GM23248 (cell line): Measurements from ENCODE around the gene PSMG4. TPM values are rescaled to one million over a fixed set of nuclear protein-coding genes. Genes with fewer than 3 reads are reported as not detected.

Experiments
- DNase-seq: peaks from one replicate; pipeline ENCODE4 v3.0.0-alpha.2; 2015
- H2AFZ ChIP-seq: fragments of 200-600 bp; sonication (generic); 2 replicates; pipeline ENCODE4 v1.6.1; 2016; ENCODE audit warnings: antibody characterized with exemption
- H3F3A ChIP-seq: fragments of 200-600 bp; sonication (generic); 2 replicates; pipeline ENCODE4 v1.6.1; 2016; ENCODE audit warnings: mild to moderate bottlenecking, antibody characterized with exemption, mixed run types; ENCODE audit not compliant: insufficient read depth
- H3K27ac ChIP-seq: fragments of 200-600 bp; sonication (generic); 2 replicates; pipeline ENCODE4 v1.5.1; 2016; ENCODE audit warnings: mild to moderate bottlenecking
- H3K27me3 ChIP-seq: fragments of 200-600 bp; sonication (generic); replicated peaks from 2 replicates; pipeline ENCODE4 v1.6.1; 2016; ENCODE audit warnings: mild to moderate bottlenecking; ENCODE audit not compliant: insufficient read depth
- H3K36me3 ChIP-seq: fragments of 200-600 bp; sonication (generic); 2 replicates; pipeline ENCODE4 v1.6.1; 2016; ENCODE audit warnings: low read depth, mild to moderate bottlenecking
- H3K4me1 ChIP-seq: fragments of 200-600 bp; sonication (generic); 2 replicates; pipeline ENCODE4 v1.6.1; 2016; ENCODE audit warnings: mild to moderate bottlenecking; ENCODE audit not compliant: insufficient read depth
- H3K4me2 ChIP-seq: fragments of 200-600 bp; sonication (generic); one replicate; pipeline ENCODE4 v1.6.1; 2016; ENCODE audit warnings: mild to moderate bottlenecking; ENCODE audit not compliant: unreplicated experiment
- H3K4me3 ChIP-seq: fragments of 200-600 bp; sonication (generic); 2 replicates; pipeline ENCODE4 v1.5.1; 2016; ENCODE audit warnings: mild to moderate bottlenecking
- H3K79me2 ChIP-seq: fragments of 200-600 bp; sonication (generic); 2 replicates; pipeline ENCODE4 v1.6.1; 2016; ENCODE audit warnings: mild to moderate bottlenecking; ENCODE audit not compliant: insufficient read depth
- H3K9ac ChIP-seq: fragments of 200-600 bp; sonication (generic); 2 replicates; pipeline ENCODE4 v1.6.1; 2016; ENCODE audit warnings: mild to moderate bottlenecking
- H3K9me2 ChIP-seq: fragments of 200-600 bp; sonication (generic); 2 replicates; pipeline ENCODE4 v1.6.1; 2016; ENCODE audit warnings: mixed run types, mild to moderate bottlenecking, moderate library complexity; ENCODE audit not compliant: insufficient read depth
- H3K9me3 ChIP-seq: fragments of 200-600 bp; sonication (generic); one replicate; pipeline ENCODE4 v1.6.1; 2017; ENCODE audit warnings: low read depth
- H4K20me1 ChIP-seq: fragments of 200-600 bp; sonication (generic); 2 replicates; pipeline ENCODE4 v1.6.0; 2016; ENCODE audit not compliant: insufficient read depth
- EZH2 ChIP-seq: fragments of 200-600 bp; sonication (generic); IDR thresholded peaks from 2 replicates; pipeline ENCODE4 v1.6.1; 2018; ENCODE audit warnings: antibody characterized with exemption, mild to moderate bottlenecking; ENCODE audit not compliant: insufficient read depth, poor library complexity, severe bottlenecking
- EZH2phosphoT487 ChIP-seq: fragments of 200-600 bp; sonication (generic); IDR thresholded peaks from 2 replicates; pipeline ENCODE4 v1.6.1; 2018; ENCODE audit warnings: antibody characterized with exemption, moderate library complexity, mild to moderate bottlenecking, low read depth; ENCODE audit not compliant: insufficient read depth
- WGBS, 2 experiments: methylation state at CpG; one replicate each; pipeline ENCODE4 v1.1.6; 2015 to 2017; ENCODE audit warnings: low lambda C conversion rate in 2 of 2, low coverage in 1 of 2; ENCODE audit errors: missing lambda C conversion rate in 2 of 2; 5-methylcytosine and 5-hydroxymethylcytosine counted together
- in situ Hi-C: fragments of 300-500 bp; cut with MboI; formaldehyde crosslinking; loops from 2 replicates; pipeline ENCODE4 v1.15.0; 2020
- polyA plus RNA-seq: library from polyadenylated mRNA; unstranded; fragments of >200 nt; fragmentation: Nextera tagmentation; extraction: Ambion mirVana; gene quantifications from 2 replicates; pipeline ENCODE4 v1.2.1, GENCODE V29; 2016
- total RNA-seq: library from RNA; depleted of rRNA; stranded (reverse); fragments of >200 nt; shearing (Covaris generic); gene quantifications from 2 replicates; pipeline ENCODE4 v1.2.3, GENCODE V29; 2014

Gene PSMG4
- total and polyA plus RNA-seq, 2 experiments from 2014 or later: 20.0 to 46.9 TPM

DNA sequence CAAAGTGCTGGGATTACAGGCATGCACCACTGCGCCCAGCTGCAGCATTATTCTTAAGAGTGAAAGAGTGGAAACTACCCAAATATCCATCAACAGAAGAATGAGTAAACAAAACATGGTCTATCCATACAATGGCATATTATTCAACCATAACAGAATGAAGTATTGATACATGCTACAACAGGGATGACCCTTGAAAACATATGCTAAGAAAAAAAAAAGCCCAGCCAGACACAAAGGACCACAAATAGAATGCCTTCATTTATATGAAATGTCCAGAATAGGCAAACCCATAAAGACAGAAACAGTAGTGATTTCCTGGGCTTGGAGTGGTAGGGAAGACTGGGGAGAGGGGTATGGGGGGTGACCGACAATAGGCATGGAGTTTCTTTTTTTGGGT is 38.4 kb upstream of the PSMG4 start:
- no peak for TF ChIP-seq EZH2
- no peak for TF ChIP-seq EZH2phosphoT487
- Histone ChIP-seq H3K9me2 (no peaks in the 10 kb centered on the region), H3K4me2 (no peak overlapping the region), H3K27me3 (peaks cover 20% of the 10 kb centered on the region; the same call in 1 of the 2 replicates), H3K27ac (no peak overlapping the region), H3K79me2 (no peaks in the 10 kb centered on the region), H3K4me3 (no peak overlapping the region), H4K20me1 (no peaks in the 10 kb centered on the region), H3K9ac (no peak overlapping the region), H3K4me1 (no peaks in the 10 kb centered on the region), H3K36me3 (no peaks in the 10 kb centered on the region), H3K9me3 (no peaks in the 10 kb centered on the region), H2AFZ (no peak overlapping the region), H3F3A (no peaks in the 10 kb centered on the region)
- in situ Hi-C loops: no loop called here
- 76 to 86% methylated on average over 2 of the region's 2 CpGs for WGBS, 2 experiments
- no peak for DNase-seq

DNA sequence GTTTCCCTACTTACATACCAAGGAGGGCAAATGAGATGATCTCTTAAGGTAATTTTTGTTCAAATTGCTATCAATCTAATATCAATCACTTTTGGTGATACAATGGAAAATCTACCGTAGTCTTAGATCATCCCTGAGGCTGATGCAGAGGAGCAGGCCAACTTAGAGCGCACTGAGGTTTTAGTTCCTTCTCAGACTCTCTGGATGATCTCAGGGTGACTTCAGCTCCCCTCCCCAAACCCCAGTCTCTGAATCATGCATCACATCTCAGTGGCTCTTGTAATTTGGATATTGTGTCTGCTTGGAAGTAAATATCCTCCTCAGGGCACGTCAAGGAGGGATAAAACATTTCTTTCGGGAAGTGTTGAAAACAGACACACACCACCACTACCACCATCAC is 37.2 kb upstream of the PSMG4 start:
- no peaks in the 10 kb centered on the region for H3K4me1 ChIP-seq
- no peaks in the 10 kb centered on the region for H3K79me2 ChIP-seq
- no peak overlapping the region for H3K9ac ChIP-seq
- no peak overlapping the region for H2AFZ ChIP-seq
- H3K27me3 ChIP-seq: peaks cover 21% of the 10 kb centered on the region; the same call in 1 of the 2 replicates
- TF ChIP-seq EZH2phosphoT487 (no peak), EZH2 (no peak)
- no peaks in the 10 kb centered on the region for H3K9me3 ChIP-seq
- in situ Hi-C loops: no loop called here
- H3K4me2 ChIP-seq: no peak overlapping the region
- H3K4me3 ChIP-seq: no peak overlapping the region
- no peaks in the 10 kb centered on the region for H3F3A ChIP-seq
- 90 to 94% methylated on average over 4 of the region's 4 CpGs for WGBS, 2 experiments
- no peaks in the 10 kb centered on the region for H3K9me2 ChIP-seq
- H4K20me1 ChIP-seq: no peaks in the 10 kb centered on the region
- DNase-seq: no peak
- no peaks in the 10 kb centered on the region for H3K36me3 ChIP-seq
- no peak overlapping the region for H3K27ac ChIP-seq

- H3K27me3 ChIP-seq: peaks cover 24% of the 10 kb centered on the region
- no peaks in the 10 kb centered on the region for H3F3A ChIP-seq
- no peaks in the 10 kb centered on the region for H3K9me2 ChIP-seq
- H3K9ac ChIP-seq: no peak overlapping the region
- H3K79me2 ChIP-seq: no peaks in the 10 kb centered on the region
- no peaks in the 10 kb centered on the region for H4K20me1 ChIP-seq
- TF ChIP-seq EZH2phosphoT487 (no peak), EZH2 (no peak)
- no peak overlapping the region for H2AFZ ChIP-seq
- 54 to 65% methylated on average over 4 of the region's 4 CpGs for WGBS, 2 experiments
- DNase-seq: no peak
- H3K4me3 ChIP-seq: no peak overlapping the region
- no peaks in the 10 kb centered on the region for H3K36me3 ChIP-seq
- no peak overlapping the region for H3K4me2 ChIP-seq
- no peaks in the 10 kb centered on the region for H3K4me1 ChIP-seq
- no peak overlapping the region for H3K27ac ChIP-seq
- H3K9me3 ChIP-seq: no peaks in the 10 kb centered on the region
- in situ Hi-C loops: no loop called here
Observed at GRCh38 chr6:3222506-3223038, 36.2 kb upstream of the PSMG4 start.

DNA sequence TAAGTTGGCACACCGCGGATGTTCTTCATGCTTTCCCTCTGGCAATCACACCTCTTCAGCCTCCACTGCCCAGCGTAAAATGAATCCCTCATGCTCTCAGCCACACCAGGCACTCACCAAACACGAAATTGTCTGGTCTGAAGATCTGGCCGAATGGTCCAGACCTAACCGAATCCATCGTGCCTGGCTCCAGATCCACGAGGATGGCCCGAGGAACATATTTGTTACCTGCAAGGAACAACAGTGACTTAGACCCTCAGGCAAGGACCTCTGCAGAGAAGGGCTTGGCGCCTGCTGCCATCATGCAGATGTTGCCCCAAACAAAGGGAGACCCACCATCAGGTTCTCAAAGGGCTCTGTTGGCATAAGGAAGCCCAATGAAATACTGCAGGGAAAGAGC is 32.7 kb upstream of the PSMG4 start:
- no peak for DNase-seq
- Histone ChIP-seq H3K9me2 (no peaks in the 10 kb centered on the region), H3K4me3 (no peak overlapping the region), H3K9me3 (no peaks in the 10 kb centered on the region), H3K27ac (no peak overlapping the region), H3K4me1 (no peaks in the 10 kb centered on the region), H2AFZ (no peak overlapping the region), H3K36me3 (no peaks in the 10 kb centered on the region), H3K79me2 (no peaks in the 10 kb centered on the region), H3K27me3 (peaks cover 38% of the 10 kb centered on the region), H4K20me1 (no peaks in the 10 kb centered on the region), H3K4me2 (no peak overlapping the region), H3K9ac (no peak overlapping the region), H3F3A (no peaks in the 10 kb centered on the region)
- in situ Hi-C loops: no loop called here
- TF ChIP-seq EZH2phosphoT487: no peak
- TF ChIP-seq EZH2: no peak
- 84 to 89% methylated on average over 10 of the region's 10 CpGs for WGBS, 2 experiments
